PC-3 (cell line): ENCODE data around the gene CCSER2. TPM values are rescaled to one million over a fixed set of nuclear protein-coding genes. Genes with fewer than 3 reads are reported as not detected.

Experiments
- ATAC-seq: fragments of 200-7000 bp; cut with Tn5 transposase; 2 replicates; pipeline ENCODE4 v1.9.1; 2020; ENCODE audit warnings: mild to moderate bottlenecking, moderate library complexity
- BruUV-seq: library from RNA; stranded (reverse); fragments of 400-500 nt; replicated peaks from 2 replicates; lab custom pipeline; 2021; lab: Mats Ljungman, UMichigan
- CTCF ChIA-PET: fragments of 300-600 bp; sonication (Branson Sonifier 250); formaldehyde crosslinking; loops from one replicate; lab custom pipeline; 2022; ENCODE audit warnings: antibody characterized with exemption; lab: Charles Lee
- POLR2A ChIA-PET: fragments of 300-600 bp; sonication (Branson Sonifier 250); formaldehyde crosslinking; loops from one replicate; lab custom pipeline; 2022; ENCODE audit warnings: antibody characterized with exemption; ENCODE audit not compliant: unreplicated experiment; lab: Charles Lee
- DNase-seq: peaks from one replicate; pipeline ENCODE4 v3.0.0-alpha.2; 2015
- H2AFZ ChIP-seq: fragments of 300-600 bp; sonication (generic); 2 replicates; pipeline ENCODE4 v1.6.0; 2016; ENCODE audit warnings: antibody characterized with exemption, low read length
- H3F3A ChIP-seq: fragments of 300-600 bp; sonication (generic); one replicate; pipeline ENCODE4 v1.6.0; 2017; ENCODE audit warnings: antibody characterized with exemption, low read length, control low read depth, mild to moderate bottlenecking; ENCODE audit not compliant: unreplicated experiment
- H3K27ac ChIP-seq: fragments of 300-600 bp; sonication (generic); 2 replicates; pipeline ENCODE4 v1.5.1; 2016; ENCODE audit warnings: mild to moderate bottlenecking, low read length
- H3K27me3 ChIP-seq: fragments of 300-600 bp; sonication (generic); 2 replicates; pipeline ENCODE4 v1.6.1; 2016; ENCODE audit warnings: low read length, mixed read lengths
- H3K36me3 ChIP-seq: fragments of 300-600 bp; sonication (generic); 2 replicates; pipeline ENCODE4 v1.6.1; 2016; ENCODE audit warnings: low read depth, mixed run types, low read length, mixed read lengths
- H3K4me1 ChIP-seq: fragments of 300-600 bp; sonication (generic); 2 replicates; pipeline ENCODE4 v1.5.1; 2016; ENCODE audit warnings: low read length; ENCODE audit not compliant: insufficient read depth
- H3K4me2 ChIP-seq: fragments of 300-600 bp; sonication (generic); 2 replicates; pipeline ENCODE4 v1.6.0; 2016; ENCODE audit warnings: low read length
- H3K4me3 ChIP-seq: fragments of 300-600 bp; sonication (generic); 2 replicates; pipeline ENCODE4 v1.5.1; 2016; ENCODE audit warnings: mild to moderate bottlenecking, low read length, mixed read lengths
- H3K79me2 ChIP-seq: fragments of 300-600 bp; sonication (generic); 2 replicates; pipeline ENCODE4 v1.6.1; 2017; ENCODE audit warnings: low read length, mixed read lengths
- H3K9ac ChIP-seq: fragments of 300-600 bp; sonication (generic); 2 replicates; pipeline ENCODE4 v1.6.0; 2016; ENCODE audit warnings: mild to moderate bottlenecking, low read length
- H3K9me2 ChIP-seq: fragments of 300-600 bp; sonication (generic); replicated peaks from 2 replicates; pipeline ENCODE4 v1.6.1; 2016; ENCODE audit warnings: mixed run types, low read length, mixed read lengths
- H3K9me3 ChIP-seq: fragments of 300-600 bp; sonication (generic); 2 replicates; pipeline ENCODE4 v1.6.1; 2016; ENCODE audit warnings: low read length, mixed read lengths
- H4K20me1 ChIP-seq: fragments of 300-600 bp; sonication (generic); 2 replicates; pipeline ENCODE4 v1.6.1; 2016; ENCODE audit warnings: low read length, mixed read lengths
- EZH2 ChIP-seq: fragments of 300-600 bp; sonication (generic); IDR thresholded peaks from one replicate; pipeline ENCODE4 v1.6.1; 2017; ENCODE audit warnings: antibody characterized with exemption, mild to moderate bottlenecking, low read length; ENCODE audit not compliant: unreplicated experiment
- EZH2phosphoT487 ChIP-seq: fragments of 300-600 bp; sonication (generic); IDR thresholded peaks from 2 replicates; pipeline ENCODE4 v1.6.1; 2018; ENCODE audit warnings: mild to moderate bottlenecking, antibody characterized with exemption, low read length, borderline replicate concordance
- intact Hi-C: fragments of 100-400 bp; cut with micrococcal nuclease; formaldehyde crosslinking; loops from 2 replicates; pipeline ENCODE4 v1.9.0; 2023
- total RNA-seq: library from RNA; depleted of rRNA; stranded (reverse); fragments of >200 nt; gene quantifications from 2 replicates; pipeline ENCODE4 v1.2.3, GENCODE V29; 2014; rRNA removed
- TF ChIP-seq, protein P1 (sequence below): fragments of 300-600 bp; sonication (generic); conservative IDR thresholded peaks from 2 replicates; pipeline ENCODE4 v1.5.1; 2017; ENCODE audit warnings: antibody characterized with exemption, low read depth, mild to moderate bottlenecking, low read length

CCSER2 gene
- total RNA-seq, 1 experiment from 2014 or later: 10.2 TPM

DNA sequence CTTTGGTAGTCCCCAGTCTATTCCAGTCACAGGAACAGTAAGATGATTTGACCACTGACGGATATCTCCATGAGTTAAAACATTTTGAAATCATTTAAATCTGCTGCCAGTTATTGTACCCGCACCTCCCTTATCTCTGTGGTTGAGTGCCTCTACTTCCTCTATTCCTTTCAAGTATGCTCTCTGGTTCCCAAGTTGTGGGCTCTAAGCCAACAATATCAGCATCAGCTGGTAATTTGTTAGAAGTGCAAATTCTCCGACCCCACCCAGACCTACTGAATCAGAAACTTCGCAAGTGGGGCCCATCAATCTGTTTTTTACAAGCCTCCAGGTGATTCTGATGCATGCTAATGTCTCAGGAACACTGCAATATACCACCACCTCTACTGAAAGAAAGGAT lies 235.5 kb downstream of the CCSER2 start:
- Histone ChIP-seq H3F3A (no peaks in the 10 kb centered on the region), H3K27ac (no peak overlapping the region), H3K4me1 (no peaks in the 10 kb centered on the region), H3K36me3 (no peaks in the 10 kb centered on the region), H3K9ac (no peak overlapping the region), H3K9me3 (no peaks in the 10 kb centered on the region), H3K79me2 (no peaks in the 10 kb centered on the region), H3K9me2 (no peaks in the 10 kb centered on the region), H4K20me1 (no peaks in the 10 kb centered on the region), H3K4me2 (no peak overlapping the region), H2AFZ (no peak overlapping the region), H3K27me3 (peaks cover 31% of the 10 kb centered on the region), H3K4me3 (no peak overlapping the region)
- POLR2A ChIA-PET: no interaction called here
- intact Hi-C loops: no loop called here
- CTCF ChIA-PET: no interaction called here
- TF ChIP-seq, protein P1, sequence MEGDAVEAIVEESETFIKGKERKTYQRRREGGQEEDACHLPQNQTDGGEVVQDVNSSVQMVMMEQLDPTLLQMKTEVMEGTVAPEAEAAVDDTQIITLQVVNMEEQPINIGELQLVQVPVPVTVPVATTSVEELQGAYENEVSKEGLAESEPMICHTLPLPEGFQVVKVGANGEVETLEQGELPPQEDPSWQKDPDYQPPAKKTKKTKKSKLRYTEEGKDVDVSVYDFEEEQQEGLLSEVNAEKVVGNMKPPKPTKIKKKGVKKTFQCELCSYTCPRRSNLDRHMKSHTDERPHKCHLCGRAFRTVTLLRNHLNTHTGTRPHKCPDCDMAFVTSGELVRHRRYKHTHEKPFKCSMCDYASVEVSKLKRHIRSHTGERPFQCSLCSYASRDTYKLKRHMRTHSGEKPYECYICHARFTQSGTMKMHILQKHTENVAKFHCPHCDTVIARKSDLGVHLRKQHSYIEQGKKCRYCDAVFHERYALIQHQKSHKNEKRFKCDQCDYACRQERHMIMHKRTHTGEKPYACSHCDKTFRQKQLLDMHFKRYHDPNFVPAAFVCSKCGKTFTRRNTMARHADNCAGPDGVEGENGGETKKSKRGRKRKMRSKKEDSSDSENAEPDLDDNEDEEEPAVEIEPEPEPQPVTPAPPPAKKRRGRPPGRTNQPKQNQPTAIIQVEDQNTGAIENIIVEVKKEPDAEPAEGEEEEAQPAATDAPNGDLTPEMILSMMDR: no peak
- TF ChIP-seq EZH2: no peak
- TF ChIP-seq EZH2phosphoT487: no peak
- BruUV-seq: no TSS peak
- ATAC-seq: no peak
- no peak for DNase-seq

DNA sequence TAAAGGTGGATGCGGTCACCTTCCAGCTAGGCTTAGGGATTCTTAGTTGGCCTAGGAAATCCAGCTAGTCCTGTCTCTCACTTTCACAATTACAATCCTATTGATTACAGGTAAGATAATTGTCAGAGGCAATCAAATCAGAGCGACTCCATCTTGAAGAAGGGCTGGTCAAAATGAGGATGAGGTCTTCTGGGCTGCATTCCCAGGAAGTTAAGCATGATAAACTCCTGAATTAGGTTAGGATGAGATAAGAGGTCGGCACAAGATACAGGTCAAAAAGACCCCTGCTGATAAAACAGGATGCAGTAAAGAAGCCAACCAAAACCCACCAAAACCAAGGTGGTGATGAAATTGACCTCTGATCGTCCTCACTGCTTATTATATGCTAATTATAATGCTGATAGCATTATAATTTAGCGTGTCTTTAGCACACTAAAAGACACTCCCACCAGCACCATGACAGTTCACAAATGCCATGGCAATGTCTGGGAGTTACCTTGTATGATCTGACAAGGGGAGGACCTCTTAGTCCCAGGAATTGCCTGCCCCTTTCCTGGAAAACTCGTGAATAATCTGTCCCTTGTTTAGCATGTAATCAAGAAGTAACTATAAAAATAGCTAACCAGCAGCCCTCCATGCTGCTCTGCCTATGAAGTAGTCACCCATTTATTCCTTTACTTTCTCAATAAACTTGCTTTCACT lies 237.6 kb downstream of the CCSER2 start:
- Histone ChIP-seq H3K9me2 (no peaks in the 10 kb centered on the region), H3K9me3 (no peaks in the 10 kb centered on the region), H3F3A (no peaks in the 10 kb centered on the region), H3K36me3 (no peaks in the 10 kb centered on the region), H3K27me3 (peaks cover 31% of the 10 kb centered on the region), H2AFZ (no peak overlapping the region), H3K27ac (no peak overlapping the region), H3K9ac (no peak overlapping the region), H3K4me1 (no peaks in the 10 kb centered on the region), H3K4me3 (no peak overlapping the region), H3K79me2 (no peaks in the 10 kb centered on the region), H4K20me1 (no peaks in the 10 kb centered on the region), H3K4me2 (no peak overlapping the region)
- CTCF ChIA-PET: no interaction called here
- DNase-seq: no peak
- TF ChIP-seq EZH2phosphoT487 (no peak), EZH2 (no peak)
- TF ChIP-seq, protein P1: no peak
- POLR2A ChIA-PET: no interaction called here
- intact Hi-C loops: no loop called here
- BruUV-seq: no TSS peak
- ATAC-seq: no peak

DNA sequence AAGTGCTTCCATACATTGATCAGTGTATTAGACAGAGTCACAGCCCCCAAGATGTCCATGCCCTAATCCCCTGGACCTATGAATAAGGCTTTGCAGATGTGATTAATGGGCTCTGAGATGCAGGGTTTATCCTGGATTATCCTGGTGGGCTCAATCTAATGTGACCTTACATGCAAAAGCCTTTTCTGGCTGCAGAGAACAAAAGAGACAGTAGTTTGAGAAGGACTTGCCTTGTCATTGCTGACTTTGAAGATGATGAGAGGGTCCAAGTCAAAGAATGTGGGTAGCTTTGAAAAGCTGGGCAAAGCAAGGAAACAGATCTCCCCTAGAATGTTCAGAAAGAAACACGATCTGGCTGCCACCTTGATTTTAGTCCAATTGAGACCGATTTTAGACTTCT lies 238.7 kb downstream of the CCSER2 start:
- Histone ChIP-seq H3K9me3 (no peaks in the 10 kb centered on the region), H3K4me1 (no peaks in the 10 kb centered on the region), H3K9me2 (no peaks in the 10 kb centered on the region), H3K9ac (no peak overlapping the region), H3K27ac (no peak overlapping the region), H3F3A (no peaks in the 10 kb centered on the region), H3K4me2 (no peak overlapping the region), H4K20me1 (no peaks in the 10 kb centered on the region), H2AFZ (no peak overlapping the region), H3K79me2 (no peaks in the 10 kb centered on the region), H3K27me3 (peaks cover 31% of the 10 kb centered on the region), H3K4me3 (no peak overlapping the region), H3K36me3 (no peaks in the 10 kb centered on the region)
- TF ChIP-seq, protein P1: no peak
- TF ChIP-seq EZH2phosphoT487 (no peak), EZH2 (no peak)
- DNase-seq (no peak), ATAC-seq (no peak)
- intact Hi-C loops: no loop called here
- no TSS peak for BruUV-seq
- POLR2A ChIA-PET: no interaction called here
- CTCF ChIA-PET: no interaction called here

Other genes with a start within 250 kb of the CCSER2 start
- 187 and 211 TPM in 2 replicates for gene GHITM, start 189.1 kb upstream of the CCSER2 start, total RNA-seq
- gene GPR15LG, start 154.8 kb upstream of the CCSER2 start, total RNA-seq: not detected in 2 replicates
- not detected in 2 replicates for gene CDHR1, start 134.1 kb upstream of the CCSER2 start, total RNA-seq
- not detected in 2 replicates for gene LRIT2, start 103.0 kb upstream of the CCSER2 start, total RNA-seq
- gene LRIT1, start 87.0 kb upstream of the CCSER2 start, total RNA-seq: not detected in 2 replicates
- not detected in 2 replicates for gene RGR, start 83.5 kb upstream of the CCSER2 start, total RNA-seq